HEK293 (cell line): Measurements from ENCODE around the gene SPDL1.

ENCODE experiments used
- CTCF ChIA-PET: fragments of 350-600 bp; formaldehyde crosslinking; extraction: SDS; loops from one replicate; lab custom pipeline; 2021; ENCODE audit warnings: antibody characterized with exemption; lab: Yijun Ruan, JAX
- POLR2A ChIA-PET: fragments of 300-600 bp; formaldehyde crosslinking; extraction: SDS; loops from one replicate; lab custom pipeline; 2020; ENCODE audit warnings: antibody characterized with exemption, inconsistent platforms; lab: Yijun Ruan, JAX
- H3K27ac ChIP-seq: fragments of 200-500 bp; sonication (Bioruptor generic); 2 replicates; pipeline ENCODE4 v1.5.1; 2014; ENCODE audit warnings: low read depth, low read length, control low read depth, inconsistent platforms; ENCODE audit errors: extremely low read depth
- H3K36me3 ChIP-seq, 2 experiments: fragments of 200-500 bp in 1 of 2; sonication (Bioruptor generic) in 1 of 2; 1 replicate in 1 of 2; 2 replicates in 1 of 2; pipeline ENCODE4 v1.5.1; 2014 to 2017; ENCODE audit warnings: inconsistent platforms in 2 of 2, low read length in 2 of 2; ENCODE audit not compliant: control insufficient read depth in 2 of 2, insufficient read depth in 1 of 2
- H3K4me1 ChIP-seq: fragments of 200-500 bp; sonication (Bioruptor generic); 2 replicates; pipeline ENCODE4 v1.5.1; 2014; ENCODE audit warnings: mild to moderate bottlenecking, low read length, inconsistent platforms; ENCODE audit not compliant: control insufficient read depth, insufficient read depth
- H3K4me3 ChIP-seq: 2 replicates; pipeline ENCODE4 v1.5.1; 2011; ENCODE audit warnings: low read depth, mild to moderate bottlenecking, control low read depth, low read length, moderate library complexity
- H3K9me3 ChIP-seq: fragments of 200-500 bp; sonication (Bioruptor generic); 2 replicates; pipeline ENCODE4 v1.5.1; 2014; ENCODE audit warnings: low read depth, low read length, inconsistent platforms; ENCODE audit not compliant: control insufficient read depth, insufficient read depth
- BCL6B ChIP-seq: fragments of 450-650 bp; formaldehyde crosslinking; IDR thresholded peaks from 2 replicates; pipeline ENCODE4 v1.5.1; 2017; ENCODE audit warnings: missing biosample characterization, missing genetic modification characterization
- HOXA7 ChIP-seq: sonication (generic); formaldehyde crosslinking; IDR thresholded peaks from 2 replicates; pipeline ENCODE4 v1.8.1; 2022; ENCODE audit warnings: missing genetic modification reagents, borderline replicate concordance
- PATZ1 ChIP-seq: fragments of 450-650 bp; formaldehyde crosslinking; IDR thresholded peaks from 2 replicates; pipeline ENCODE4 v1.5.1; 2016; ENCODE audit warnings: missing biosample characterization, missing genetic modification characterization
- YY1 ChIP-seq: fragments of 450-650 bp; formaldehyde crosslinking; IDR thresholded peaks from 2 replicates; pipeline ENCODE4 v1.5.1; 2018; ENCODE audit warnings: missing biosample characterization, missing genetic modification characterization
- ZBTB1 ChIP-seq: fragments of 450-650 bp; formaldehyde crosslinking; IDR thresholded peaks from 2 replicates; pipeline ENCODE4 v1.5.1; 2016; ENCODE audit warnings: missing biosample characterization, missing genetic modification characterization
- ZFP69B ChIP-seq: fragments of 450-650 bp; formaldehyde crosslinking; IDR thresholded peaks from 2 replicates; pipeline ENCODE4 v1.5.1; 2016; ENCODE audit warnings: missing biosample characterization, missing genetic modification characterization
- ZIC2 ChIP-seq: fragments of 450-650 bp; formaldehyde crosslinking; IDR thresholded peaks from 2 replicates; pipeline ENCODE4 v1.5.1; 2016; ENCODE audit warnings: missing biosample characterization, missing genetic modification characterization
- ZNF148 ChIP-seq: fragments of 450-650 bp; formaldehyde crosslinking; IDR thresholded peaks from 2 replicates; pipeline ENCODE4 v1.5.0; 2017; ENCODE audit warnings: missing biosample characterization, missing genetic modification characterization, borderline replicate concordance
- ZNF169 ChIP-seq: fragments of 450-650 bp; formaldehyde crosslinking; IDR thresholded peaks from 2 replicates; pipeline ENCODE4 v1.5.1; 2016; ENCODE audit warnings: missing biosample characterization, missing genetic modification characterization
- ZNF174 ChIP-seq: fragments of 450-650 bp; formaldehyde crosslinking; IDR thresholded peaks from 2 replicates; pipeline ENCODE4 v1.5.0; 2017; ENCODE audit warnings: missing biosample characterization, mild to moderate bottlenecking, missing genetic modification characterization
- ZNF324 ChIP-seq: fragments of 450-650 bp; formaldehyde crosslinking; IDR thresholded peaks from 2 replicates; pipeline ENCODE4 v1.5.1; 2016; ENCODE audit warnings: missing biosample characterization, missing genetic modification characterization
- ZNF670 ChIP-seq: fragments of 450-650 bp; formaldehyde crosslinking; IDR thresholded peaks from 2 replicates; pipeline ENCODE4 v1.5.1; 2016; ENCODE audit warnings: missing biosample characterization, missing genetic modification characterization, low read depth
- ZNF704 ChIP-seq: fragments of 450-650 bp; formaldehyde crosslinking; IDR thresholded peaks from 2 replicates; pipeline ENCODE4 v1.5.1; 2016; ENCODE audit warnings: missing biosample characterization, missing genetic modification characterization
- ZSCAN4 ChIP-seq: fragments of 450-650 bp; formaldehyde crosslinking; IDR thresholded peaks from 2 replicates; pipeline ENCODE4 v1.5.1; 2017; ENCODE audit warnings: missing biosample characterization, missing genetic modification characterization
- TF ChIP-seq, protein P1 (sequence below): fragments of 450-650 bp; formaldehyde crosslinking; IDR thresholded peaks from 2 replicates; pipeline ENCODE4 v1.5.1; 2016; ENCODE audit warnings: missing biosample characterization, missing genetic modification characterization

SPDL1 gene

DNA sequence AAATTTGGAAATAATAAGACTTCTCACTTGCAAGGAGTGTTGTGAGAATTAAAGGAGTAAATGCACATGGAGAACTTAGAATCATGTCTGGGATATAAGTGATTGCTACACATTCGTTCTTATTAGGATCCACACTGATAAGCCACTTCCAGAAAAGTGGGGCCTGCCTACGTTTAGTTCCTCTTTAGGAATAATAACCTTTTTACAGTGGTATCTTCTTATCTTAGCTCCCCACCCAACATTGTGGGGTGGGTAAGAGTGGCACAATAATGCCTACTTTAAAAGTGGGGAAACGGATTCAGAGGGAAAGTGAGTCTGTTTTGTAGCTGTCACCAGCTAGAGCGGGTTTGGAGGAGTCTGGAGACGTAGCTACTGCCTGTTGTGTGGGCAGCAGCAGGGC is 69.5 kb downstream of the SPDL1 start:
- Histone ChIP-seq H3K4me3 (no peak overlapping the region), H3K27ac (no peak overlapping the region), H3K36me3 (no peaks in the 10 kb centered on the region), H3K9me3 (no peaks in the 10 kb centered on the region), H3K4me1 (no peaks in the 10 kb centered on the region)
- ChIA-PET POLR2A (no interaction called here), CTCF (no interaction called here)
- TF ChIP-seq YY1 (no peak), ZSCAN4 (tag by site-specific recombination) (no peak), ZIC2 (tag by site-specific recombination) (no peak), ZNF169 (no peak), ZNF324 (tag by site-specific recombination) (no peak), ZNF148 (tag by site-specific recombination) (no peak), ZBTB1 (tag by site-specific recombination) (no peak), BCL6B (tag by site-specific recombination) (no peak), ZNF174 (no peak), ZNF670 (tag by site-specific recombination) (no peak), HOXA7 (CRISPR knock-in tag) (no peak), PATZ1 (tag by site-specific recombination) (no peak), ZNF704 (tag by site-specific recombination) (no peak), ZFP69B (tag by site-specific recombination) (no peak)
- TF ChIP-seq, protein P1, sequence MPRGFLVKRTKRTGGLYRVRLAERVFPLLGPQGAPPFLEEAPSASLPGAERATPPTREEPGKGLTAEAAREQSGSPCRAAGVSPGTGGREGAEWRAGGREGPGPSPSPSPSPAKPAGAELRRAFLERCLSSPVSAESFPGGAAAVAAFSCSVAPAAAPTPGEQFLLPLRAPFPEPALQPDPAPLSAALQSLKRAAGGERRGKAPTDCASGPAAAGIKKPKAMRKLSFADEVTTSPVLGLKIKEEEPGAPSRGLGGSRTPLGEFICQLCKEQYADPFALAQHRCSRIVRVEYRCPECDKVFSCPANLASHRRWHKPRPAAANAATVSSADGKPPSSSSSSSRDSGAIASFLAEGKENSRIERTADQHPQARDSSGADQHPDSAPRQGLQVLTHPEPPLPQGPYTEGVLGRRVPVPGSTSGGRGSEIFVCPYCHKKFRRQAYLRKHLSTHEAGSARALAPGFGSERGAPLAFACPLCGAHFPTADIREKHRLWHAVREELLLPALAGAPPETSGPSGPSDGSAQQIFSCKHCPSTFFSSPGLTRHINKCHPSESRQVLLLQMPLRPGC (tag by site-specific recombination), result no peak
